ENCODE results near the gene PTPRA. TPM values are rescaled to one million over a fixed set of nuclear protein-coding genes. Genes with fewer than 3 reads are reported as not detected.

PTPRA gene
- total and polyA plus RNA-seq, 2 of the 8 experiments (the other 6 are each of a cell fraction or from before 2014, with no cell fraction given) = 47.7 to 51.3 TPM

GRCh38 chr20:3003416-3003815, 130.1 kb downstream of the PTPRA start:
- Histone ChIP-seq H3K79me2 (ENCODE audit: control insufficient read depth in 1 of 2, insufficient read depth in 2 of 2, low read length in 2 of 2) (no peaks in the 10 kb centered on the region), H3K14ac (ENCODE audit: insufficient read length) (no peak overlapping the region), H4K5ac (ENCODE audit: insufficient read length, low read depth, low read length) (no peak overlapping the region), H3K79me1 (ENCODE audit: low read depth, low read length) (no peaks in the 10 kb centered on the region), H4K8ac (ENCODE audit: extremely low read depth, insufficient read depth, low read length) (no peak overlapping the region), H3K4me3 (ENCODE audit: extremely low read depth in 1 of 4, insufficient read depth in 2 of 4, low read depth in 3 of 4, low read length in 4 of 4) (no peak overlapping the region), H3K23ac (ENCODE audit: insufficient read length) (no peak overlapping the region), H3K23me2 (ENCODE audit: low read depth, low read length) (peaks cover 1% of the 10 kb centered on the region; the same call in 1 of the 2 replicates), H2AFZ (ENCODE audit: low read length) (no peak overlapping the region), H3K4me2 (ENCODE audit: insufficient read depth in 1 of 2, low read depth in 2 of 2, low read length in 2 of 2) (no peak overlapping the region), H3K27ac (ENCODE audit: low read depth, low read length) (no peak overlapping the region), H2BK120ac (replicated peaks; ENCODE audit: low read depth, low read length) (no peak overlapping the region), H4K91ac (replicated peaks; ENCODE audit: insufficient read length, low read length) (no peak overlapping the region), H3K9ac (replicated peaks in 1 of 4; ENCODE audit: extremely low read depth in 1 of 4, low read depth in 3 of 4, low read length in 3 of 4) (no peak overlapping the region), H3K36me3 (ENCODE audit: control insufficient read depth in 2 of 4, insufficient read depth in 4 of 4, low read length in 3 of 4) (peaks cover 0 to 19% (median 7%) of the 10 kb centered on the region in 4 experiments; a peak in 5 of 8 replicates), H2BK12ac (ENCODE audit: low read depth, low read length) (no peak overlapping the region), H3K18ac (ENCODE audit: extremely low read depth, low read length) (no peak overlapping the region), H3K56ac (replicated peaks; ENCODE audit: insufficient read length, low read depth, low read length) (no peak overlapping the region), H3K27me3 (replicated peaks in 1 of 4; ENCODE audit: control insufficient read depth in 3 of 4, extremely low read depth in 1 of 4, insufficient read depth in 3 of 4, low read length in 3 of 4) (no peaks in the 10 kb centered on the region), H2BK15ac (ENCODE audit: low read length) (no peak overlapping the region), H3K4me1 (replicated peaks in 1 of 4; ENCODE audit: control insufficient read depth in 3 of 4, insufficient read depth in 4 of 4, low read length in 3 of 4) (peaks cover 0 to 5% (median 2%) of the 10 kb centered on the region in 4 experiments; a peak in 1 of 7 replicates), H3K9me3 (ENCODE audit: insufficient read depth in 2 of 2, low read depth in 1 of 2, low read length in 1 of 2) (no peaks in the 10 kb centered on the region), H3K4ac (replicated peaks; ENCODE audit: insufficient read length, low read depth, low read length) (no peak overlapping the region), H4K20me1 (replicated peaks in 1 of 2; ENCODE audit: control insufficient read depth in 1 of 2, insufficient read depth in 2 of 2, low read length in 2 of 2) (peaks cover 0 to 2% of the 10 kb centered on the region in 2 experiments), H2BK5ac (ENCODE audit: low read depth, low read length) (no peak overlapping the region), H2BK20ac (ENCODE audit: low read length) (no peak overlapping the region), H2AK5ac (ENCODE audit: low read depth, low read length) (no peak overlapping the region)
- FAIRE-seq (no peak), DNase-seq (ENCODE audit: low read depth in 1 of 2, low spot score in 2 of 2) (no peak)
- ChIA-PET POLR2A (ENCODE audit: partially characterized antibody) (no interaction called here), CTCF (ENCODE audit: partially characterized antibody) (interaction anchor here (0.7 kb wide), 2 partner anchors 8 to 102 kb away, joined by 3 read pairs; no protein-coding TSS in a partner anchor)
- WGBS, 2 experiments (ENCODE audit: extremely low coverage in 1 of 2, insufficient coverage in 1 of 2, insufficient read length in 1 of 2, insufficient replicate concordance in 2 of 2, low coverage in 1 of 2, low lambda C conversion rate in 2 of 2, missing lambda C conversion rate in 1 of 2) = 93% methylated on average over 1 of the region's 2 CpGs; no CpG with 5 or more reads in 1 of the 2 experiments
- no peak for TF ChIP-seq RNF2 (IDR thresholded peaks at IDR 0.05; ENCODE audit: borderline replicate concordance, low read depth, low read length, missing control alignments, poor library complexity, severe bottlenecking)
- TF ChIP-seq CHD1 (IDR thresholded peaks at IDR 0.05; ENCODE audit: low read depth, low read length) = no peak
